Coronary artery (tissue), 2 donors: Measurements from ENCODE around the gene C5AR2.

Experiments
- DNase-seq: peaks from one replicate; pipeline ENCODE4 v3.0.0-alpha.2; 2017; ENCODE audit warnings: low spot score
- H3K27ac ChIP-seq, 2 donors: fragments of 200-600 bp; sonication (generic); one replicate each; pipeline ENCODE4 v1.5.1; 2016 to 2019
- H3K4me3 ChIP-seq: fragments of 200-600 bp; sonication (generic); 2 replicates; pipeline ENCODE4 v1.5.1; 2016; ENCODE audit warnings: mild to moderate bottlenecking, moderate library complexity
- TF ChIP-seq, protein P1 (sequence below): fragments of 200-600 bp; sonication (generic); IDR thresholded peaks from one replicate; pipeline ENCODE4 v1.5.1; 2019; ENCODE audit warnings: antibody characterized with exemption

The C5AR2 gene

DNA sequence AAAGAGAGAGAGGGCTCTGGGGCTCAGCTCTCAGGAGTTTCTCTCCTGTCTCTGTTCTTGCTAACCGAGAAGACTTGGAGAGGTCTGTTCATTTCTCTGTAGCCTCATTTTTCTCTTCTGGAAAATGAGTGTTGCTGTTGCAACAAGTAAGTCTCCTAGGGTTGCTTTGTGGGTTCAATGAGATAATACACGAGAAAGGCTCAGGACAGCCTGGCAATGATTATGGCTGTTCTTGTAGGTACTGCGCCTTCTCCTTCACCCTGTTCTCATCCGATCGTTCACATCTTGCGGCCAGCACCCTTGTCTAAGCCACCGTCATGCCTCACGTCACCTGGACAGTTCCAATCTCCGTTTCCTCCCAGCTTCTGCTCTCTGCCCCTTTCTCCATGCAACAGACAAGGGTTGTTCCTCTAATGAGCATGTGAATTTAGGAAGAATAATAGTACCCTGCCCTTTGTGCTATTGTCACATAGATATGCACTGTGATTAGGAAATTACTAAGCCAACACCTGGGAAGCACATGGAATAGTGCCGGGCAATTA, 18.1 kb upstream of the C5AR2 start:
- DNase-seq: no peak
- H3K27ac ChIP-seq: peak overlapping the region in 1 of 2 donors; percentile 68

DNA sequence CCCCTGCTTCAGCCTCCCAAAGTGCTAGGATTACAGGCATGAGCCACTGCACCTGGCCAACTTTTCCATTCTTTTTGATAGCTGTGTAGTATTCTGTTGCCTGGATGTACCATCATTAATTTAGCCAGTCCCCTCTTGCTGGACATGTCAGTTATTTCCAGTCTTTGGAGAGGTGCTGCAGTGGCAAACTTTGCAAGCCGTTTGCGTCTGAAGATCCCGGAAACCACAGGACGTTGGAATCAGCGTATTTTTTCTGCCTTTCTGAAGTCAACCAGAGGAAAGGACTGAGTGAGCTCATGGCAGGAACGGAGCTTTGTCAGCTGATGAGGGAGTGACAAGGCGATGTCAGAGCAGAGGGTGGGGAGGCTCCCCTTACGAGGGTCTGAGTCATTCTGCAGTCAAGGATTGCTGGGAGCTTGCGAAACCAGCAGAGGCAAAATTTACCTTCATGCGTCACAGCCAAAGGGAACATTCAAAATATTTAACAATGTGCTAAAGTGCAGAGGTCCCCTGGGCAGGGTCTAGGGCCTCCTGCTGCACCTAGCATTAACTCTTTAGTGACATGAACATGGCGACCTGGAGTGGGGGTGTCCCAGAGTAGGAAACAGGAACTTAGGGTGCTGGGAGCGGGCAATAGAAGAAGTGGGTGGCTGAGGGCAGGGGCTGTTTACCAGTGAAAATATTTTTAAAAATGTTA, 16.7 kb upstream of the C5AR2 start:
- no peak for DNase-seq
- Histone ChIP-seq H3K27ac (peak overlapping the region in 1 of 2 donors; percentile 64), H3K4me3 (no peak overlapping the region)
- TF ChIP-seq, protein P1, sequence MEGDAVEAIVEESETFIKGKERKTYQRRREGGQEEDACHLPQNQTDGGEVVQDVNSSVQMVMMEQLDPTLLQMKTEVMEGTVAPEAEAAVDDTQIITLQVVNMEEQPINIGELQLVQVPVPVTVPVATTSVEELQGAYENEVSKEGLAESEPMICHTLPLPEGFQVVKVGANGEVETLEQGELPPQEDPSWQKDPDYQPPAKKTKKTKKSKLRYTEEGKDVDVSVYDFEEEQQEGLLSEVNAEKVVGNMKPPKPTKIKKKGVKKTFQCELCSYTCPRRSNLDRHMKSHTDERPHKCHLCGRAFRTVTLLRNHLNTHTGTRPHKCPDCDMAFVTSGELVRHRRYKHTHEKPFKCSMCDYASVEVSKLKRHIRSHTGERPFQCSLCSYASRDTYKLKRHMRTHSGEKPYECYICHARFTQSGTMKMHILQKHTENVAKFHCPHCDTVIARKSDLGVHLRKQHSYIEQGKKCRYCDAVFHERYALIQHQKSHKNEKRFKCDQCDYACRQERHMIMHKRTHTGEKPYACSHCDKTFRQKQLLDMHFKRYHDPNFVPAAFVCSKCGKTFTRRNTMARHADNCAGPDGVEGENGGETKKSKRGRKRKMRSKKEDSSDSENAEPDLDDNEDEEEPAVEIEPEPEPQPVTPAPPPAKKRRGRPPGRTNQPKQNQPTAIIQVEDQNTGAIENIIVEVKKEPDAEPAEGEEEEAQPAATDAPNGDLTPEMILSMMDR: no peak

More for the DNA sequence above, 18.1 kb upstream of the C5AR2 start:
- H3K4me3 ChIP-seq: peak overlapping the region; percentile 43
- TF ChIP-seq, protein P1: no peak

DNA sequence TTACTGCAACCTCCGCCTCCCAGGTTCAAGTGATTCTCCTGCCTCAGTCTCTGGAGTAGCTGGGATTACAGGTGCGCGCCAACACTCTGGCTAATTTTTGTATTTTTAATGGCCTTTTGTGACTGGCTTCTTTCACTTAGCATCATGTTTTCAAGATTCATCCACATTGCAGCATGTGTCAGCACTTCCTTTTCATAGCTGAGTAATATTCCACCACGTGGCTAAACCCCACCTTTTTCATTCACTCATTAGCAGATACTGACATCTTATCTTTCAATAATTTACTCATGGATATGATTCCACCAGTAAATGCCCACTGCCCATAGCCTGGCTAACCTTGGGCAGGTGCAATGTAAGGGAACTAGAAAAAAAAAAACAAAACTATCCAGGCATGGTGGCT, 15.5 kb upstream of the C5AR2 start:
- TF ChIP-seq, protein P1: no peak
- Histone ChIP-seq H3K27ac (no peak overlapping the region), H3K4me3 (no peak overlapping the region)
- DNase-seq: no peak

DNA sequence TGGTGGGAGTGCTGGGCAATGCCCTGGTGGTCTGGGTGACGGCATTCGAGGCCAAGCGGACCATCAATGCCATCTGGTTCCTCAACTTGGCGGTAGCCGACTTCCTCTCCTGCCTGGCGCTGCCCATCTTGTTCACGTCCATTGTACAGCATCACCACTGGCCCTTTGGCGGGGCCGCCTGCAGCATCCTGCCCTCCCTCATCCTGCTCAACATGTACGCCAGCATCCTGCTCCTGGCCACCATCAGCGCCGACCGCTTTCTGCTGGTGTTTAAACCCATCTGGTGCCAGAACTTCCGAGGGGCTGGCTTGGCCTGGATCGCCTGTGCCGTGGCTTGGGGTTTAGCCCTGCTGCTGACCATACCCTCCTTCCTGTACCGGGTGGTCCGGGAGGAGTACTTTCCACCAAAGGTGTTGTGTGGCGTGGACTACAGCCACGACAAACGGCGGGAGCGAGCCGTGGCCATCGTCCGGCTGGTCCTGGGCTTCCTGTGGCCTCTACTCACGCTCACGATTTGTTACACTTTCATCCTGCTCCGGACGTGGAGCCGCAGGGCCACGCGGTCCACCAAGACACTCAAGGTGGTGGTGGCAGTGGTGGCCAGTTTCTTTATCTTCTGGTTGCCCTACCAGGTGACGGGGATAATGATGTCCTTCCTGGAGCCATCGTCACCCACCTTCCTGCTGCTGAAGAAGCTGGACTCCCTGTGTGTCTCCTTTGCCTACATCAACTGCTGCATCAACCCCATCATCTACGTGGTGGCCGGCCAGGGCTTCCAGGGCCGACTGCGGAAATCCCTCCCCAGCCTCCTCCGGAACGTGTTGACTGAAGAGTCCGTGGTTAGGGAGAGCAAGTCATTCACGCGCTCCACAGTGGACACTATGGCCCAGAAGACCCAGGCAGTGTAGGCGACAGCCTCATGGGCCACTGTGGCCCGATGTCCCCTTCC, 11.8 kb upstream of the C5AR2 start:
- TF ChIP-seq, protein P1: no peak
- no peak for DNase-seq
- H3K27ac ChIP-seq: no peak overlapping the region
- H3K4me3 ChIP-seq: no peak overlapping the region

DNA sequence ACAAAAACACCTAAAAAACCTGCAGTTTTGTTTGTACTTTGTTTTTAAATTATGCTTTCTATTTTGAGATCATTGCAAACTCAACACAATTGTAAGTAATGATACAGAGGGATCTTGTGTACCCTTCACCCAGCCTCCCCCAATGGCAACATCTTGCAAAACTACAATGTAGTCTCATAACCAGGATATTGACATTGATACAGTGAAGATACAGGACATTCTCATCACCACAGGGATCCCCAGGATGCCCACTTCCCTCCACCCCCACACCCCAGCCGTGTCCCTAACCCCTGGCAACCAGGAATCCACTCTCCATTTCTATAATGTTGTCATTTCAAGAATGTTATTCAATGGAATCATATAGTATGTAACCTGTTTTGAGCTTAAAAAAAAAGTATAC, 10.3 kb upstream of the C5AR2 start:
- no peak overlapping the region for H3K4me3 ChIP-seq
- no peak for DNase-seq
- TF ChIP-seq, protein P1: no peak
- H3K27ac ChIP-seq: no peak overlapping the region

DNA sequence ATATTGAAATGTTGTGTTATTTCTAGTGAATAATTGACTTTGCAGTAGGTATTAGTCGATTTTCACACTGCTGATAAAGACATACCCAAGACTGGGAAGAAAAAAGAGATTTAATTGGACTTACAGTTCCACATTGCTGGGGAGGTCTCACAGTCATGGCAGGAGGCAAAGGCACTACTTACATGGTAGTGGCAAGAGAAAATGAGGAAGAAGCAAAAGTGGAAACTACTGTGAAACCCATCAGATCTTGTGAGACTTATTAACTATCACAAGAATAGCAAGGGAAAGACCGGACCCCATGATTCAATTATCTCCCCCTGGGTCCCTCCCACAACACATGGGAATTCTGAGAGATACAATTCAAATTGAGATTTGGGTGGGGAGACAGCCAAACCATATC, 9.9 kb upstream of the C5AR2 start:
- no peak for DNase-seq
- no peak overlapping the region for H3K4me3 ChIP-seq
- no peak overlapping the region for H3K27ac ChIP-seq
- TF ChIP-seq, protein P1: no peak
